Measurements from ENCODE around the gene WDR73.

Gene WDR73

GRCh38 chr15:84661001-84661400 is 6.9 kb upstream of the WDR73 start:
- TF ChIP-seq, protein P1, sequence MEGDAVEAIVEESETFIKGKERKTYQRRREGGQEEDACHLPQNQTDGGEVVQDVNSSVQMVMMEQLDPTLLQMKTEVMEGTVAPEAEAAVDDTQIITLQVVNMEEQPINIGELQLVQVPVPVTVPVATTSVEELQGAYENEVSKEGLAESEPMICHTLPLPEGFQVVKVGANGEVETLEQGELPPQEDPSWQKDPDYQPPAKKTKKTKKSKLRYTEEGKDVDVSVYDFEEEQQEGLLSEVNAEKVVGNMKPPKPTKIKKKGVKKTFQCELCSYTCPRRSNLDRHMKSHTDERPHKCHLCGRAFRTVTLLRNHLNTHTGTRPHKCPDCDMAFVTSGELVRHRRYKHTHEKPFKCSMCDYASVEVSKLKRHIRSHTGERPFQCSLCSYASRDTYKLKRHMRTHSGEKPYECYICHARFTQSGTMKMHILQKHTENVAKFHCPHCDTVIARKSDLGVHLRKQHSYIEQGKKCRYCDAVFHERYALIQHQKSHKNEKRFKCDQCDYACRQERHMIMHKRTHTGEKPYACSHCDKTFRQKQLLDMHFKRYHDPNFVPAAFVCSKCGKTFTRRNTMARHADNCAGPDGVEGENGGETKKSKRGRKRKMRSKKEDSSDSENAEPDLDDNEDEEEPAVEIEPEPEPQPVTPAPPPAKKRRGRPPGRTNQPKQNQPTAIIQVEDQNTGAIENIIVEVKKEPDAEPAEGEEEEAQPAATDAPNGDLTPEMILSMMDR (IDR thresholded peaks at IDR 0.05) = no peak

- TF ChIP-seq, protein P1 (IDR thresholded peaks at IDR 0.05) = no peak
Observed at GRCh38 chr15:84659904-84660781, 6.1 kb upstream of the WDR73 start.

DNA sequence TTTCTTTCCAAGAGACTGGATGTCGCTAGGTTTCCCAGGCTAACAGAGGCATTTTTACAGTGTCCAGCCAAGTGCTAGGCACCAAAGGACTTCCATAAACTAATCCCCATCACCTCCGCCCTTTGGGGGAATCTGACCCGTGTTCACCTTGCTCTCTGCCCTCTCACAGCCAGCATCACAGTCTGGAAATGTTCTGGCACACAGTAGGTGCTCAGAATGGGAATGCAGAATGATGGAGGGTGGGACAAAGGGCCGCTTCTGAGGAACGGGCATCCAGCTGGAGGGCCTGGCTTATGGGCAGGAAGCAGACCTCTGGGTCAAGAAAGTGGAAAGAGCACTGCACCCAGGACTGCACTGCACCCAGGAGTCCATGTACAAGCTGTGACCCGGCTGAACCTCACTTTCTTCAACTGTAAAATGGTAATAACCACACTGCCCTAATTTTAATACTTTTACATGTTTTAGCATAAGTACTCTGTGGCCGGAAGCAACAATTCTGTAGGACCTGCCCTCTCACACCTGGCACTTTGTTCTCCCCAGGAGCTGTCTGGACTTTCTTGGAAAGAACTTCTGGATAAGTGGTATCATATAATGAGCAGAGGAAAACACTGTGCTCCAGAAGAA is 4.8 kb upstream of the WDR73 start:
- TF ChIP-seq, protein P1 (IDR thresholded peaks at IDR 0.05) = no peak

DNA sequence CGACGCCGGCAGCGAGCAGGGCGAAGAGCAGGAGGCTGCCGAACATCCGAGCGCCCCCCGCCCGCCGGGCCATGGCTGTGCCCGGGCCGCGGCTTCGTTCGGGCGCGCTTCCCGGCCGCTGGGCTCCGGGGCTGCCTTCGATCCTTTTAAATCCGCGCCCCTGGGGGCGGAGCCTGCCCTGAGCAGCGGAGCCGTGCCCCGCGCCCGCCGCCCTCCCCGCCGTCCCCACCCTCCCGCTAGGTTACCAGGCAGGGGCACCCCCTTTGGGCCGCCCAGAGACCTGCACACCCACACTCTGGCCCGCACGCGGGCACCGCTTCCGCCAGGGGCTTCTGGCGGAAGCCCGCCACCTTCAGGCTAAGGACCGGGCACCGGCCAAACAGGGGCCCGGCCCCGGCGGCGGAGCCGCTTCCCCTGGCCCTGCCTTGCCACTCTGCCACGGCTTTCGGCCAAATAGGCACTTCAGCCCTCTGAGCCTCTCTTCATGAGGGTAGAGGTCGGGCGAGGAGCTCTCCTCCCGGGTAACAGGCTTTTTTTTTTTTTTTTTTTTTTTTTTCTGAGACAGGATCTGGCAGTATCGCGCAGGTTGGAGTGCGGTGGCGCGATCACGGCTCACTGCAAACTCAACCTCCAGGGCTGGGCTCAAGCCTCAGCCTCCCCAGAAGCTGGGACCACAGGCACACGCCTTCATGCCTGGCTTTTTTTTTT is 4.2 kb upstream of the WDR73 start, which contains the start of gene NMB:
NMB (minus strand) TSS at position 120 of the 708 bp plus-strand sequence; CDS start at position 73, 47 bp downstream.
- TF ChIP-seq, protein P1 (IDR thresholded peaks at IDR 0.05) = peak; percentile 32

DNA sequence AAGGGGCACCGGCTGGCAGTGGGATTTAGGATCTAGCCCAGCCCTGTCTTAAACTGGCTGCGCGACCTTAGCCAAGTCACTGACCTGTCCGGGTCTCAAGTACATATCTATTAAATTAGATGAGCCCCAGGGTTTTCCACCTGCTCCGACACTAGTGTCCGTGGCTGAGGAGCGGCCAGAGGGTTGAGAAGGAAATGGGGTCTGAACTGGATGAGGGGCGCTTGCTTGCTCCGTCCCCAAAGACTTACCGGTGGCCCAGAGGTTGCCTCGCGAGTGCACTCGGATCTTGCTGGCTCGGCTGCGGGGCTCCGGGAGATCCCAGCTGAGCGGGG is 3.6 kb upstream of the WDR73 start:
- TF ChIP-seq, protein P1 (IDR thresholded peaks at IDR 0.05) = no peak

DNA sequence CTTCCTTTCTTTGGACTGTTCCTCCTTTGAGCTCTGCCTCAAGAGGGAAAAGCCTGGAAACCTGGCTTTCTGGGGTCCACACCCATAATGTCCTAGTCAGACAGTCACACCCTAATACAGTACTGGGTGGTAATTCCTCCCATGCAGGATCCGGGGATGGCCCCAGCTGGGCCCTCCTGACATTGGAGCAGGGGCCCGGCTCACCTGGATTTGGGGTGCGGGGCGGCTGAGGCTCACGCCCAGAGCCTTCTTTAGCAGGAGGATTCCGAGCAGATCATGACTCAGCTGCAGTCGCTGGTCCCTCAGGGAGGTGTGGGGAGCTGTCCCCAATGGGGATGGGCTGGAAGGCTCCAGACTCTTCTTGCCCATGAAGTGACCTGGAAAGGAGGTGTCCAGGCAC is 2.9 kb upstream of the WDR73 start:
- TF ChIP-seq, protein P1 (IDR thresholded peaks at IDR 0.05) = no peak

DNA sequence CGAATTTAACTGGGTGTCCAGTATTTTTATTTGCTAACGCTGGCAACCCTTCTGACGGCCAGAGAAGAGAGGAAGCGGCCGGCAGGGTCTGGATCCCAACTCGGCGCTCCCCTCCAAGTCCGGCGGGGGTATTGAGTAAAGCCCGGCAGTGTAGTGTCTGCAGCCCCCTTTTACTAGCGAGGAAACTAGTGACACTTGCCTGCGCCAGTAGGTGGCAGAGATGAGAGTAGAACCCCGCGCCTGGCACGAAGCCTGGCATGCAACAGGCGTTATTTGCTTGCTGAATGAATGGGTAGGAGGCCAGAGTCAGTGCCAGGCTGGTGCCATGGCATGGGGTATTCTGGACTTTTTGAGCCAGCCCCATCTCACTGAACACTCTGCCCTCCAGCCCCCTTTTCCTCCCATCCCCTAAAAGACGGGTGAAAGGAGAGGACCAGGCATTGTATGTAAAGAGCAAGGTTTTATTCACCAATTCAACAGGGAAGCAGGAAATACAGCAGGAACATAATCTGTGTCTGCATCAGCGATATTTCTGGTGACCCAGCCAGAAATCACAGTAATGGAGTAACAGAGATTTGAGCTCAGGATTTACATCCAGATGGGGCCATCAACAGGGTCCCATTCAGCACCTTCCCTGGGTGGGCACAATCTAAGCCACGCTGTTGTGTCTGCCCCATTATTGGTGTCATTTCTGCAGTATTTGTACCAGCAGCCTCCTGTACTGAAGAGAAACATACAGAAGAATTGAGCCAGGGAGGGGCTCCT is 788 bp upstream of the WDR73 start:
- TF ChIP-seq, protein P1 (IDR thresholded peaks at IDR 0.05) = peak; percentile 78

All from LNCAP (cell line).